Sciatic nerve (tissue), 2 donors: ENCODE results near the gene LEMD3. TPM values are rescaled to one million over a fixed set of nuclear protein-coding genes. Genes with fewer than 3 reads are reported as not detected.
"Not testable (repeated sequence)": the region's sequence is repeated elsewhere in the genome, so short reads cannot be mapped to it uniquely, and the experiment has no call there.

Experiments used
- ATAC-seq: fragments of 200-7000 bp; cut with Tn5 transposase; one replicate; pipeline ENCODE4 v1.9.1; 2020; ENCODE audit warnings: mild to moderate bottlenecking, moderate library complexity
- DNase-seq: peaks from one replicate; pipeline ENCODE4 v3.0.0-alpha.2; 2020; ENCODE audit warnings: low spot score
- intact Hi-C: fragments of 100-400 bp; cut with DNase I; formaldehyde crosslinking; loops from one replicate; pipeline ENCODE4 v1.14.2; 2022
- total RNA-seq: library from RNA; stranded (reverse); fragmentation: NEBNext Ultra II Directional; extraction: Animal tissue kit (Norgen Biotek cat#: 25700); gene quantifications from one replicate; pipeline ENCODE4 v1.2.1, GENCODE V29; 2021
- donor health status: DM: no; HTN: no; CAD: no.
- donor health status: DM: no; HTN: no; CAD: no.

The LEMD3 gene
- total RNA-seq, 1 donor from 2014 or later = 33.7 TPM

GRCh38 chr12:65269603-65270002, 100.2 kb downstream of the LEMD3 start:
- intact Hi-C loops = no loop called here
- DNase-seq = no peak
- no peak for ATAC-seq

DNA sequence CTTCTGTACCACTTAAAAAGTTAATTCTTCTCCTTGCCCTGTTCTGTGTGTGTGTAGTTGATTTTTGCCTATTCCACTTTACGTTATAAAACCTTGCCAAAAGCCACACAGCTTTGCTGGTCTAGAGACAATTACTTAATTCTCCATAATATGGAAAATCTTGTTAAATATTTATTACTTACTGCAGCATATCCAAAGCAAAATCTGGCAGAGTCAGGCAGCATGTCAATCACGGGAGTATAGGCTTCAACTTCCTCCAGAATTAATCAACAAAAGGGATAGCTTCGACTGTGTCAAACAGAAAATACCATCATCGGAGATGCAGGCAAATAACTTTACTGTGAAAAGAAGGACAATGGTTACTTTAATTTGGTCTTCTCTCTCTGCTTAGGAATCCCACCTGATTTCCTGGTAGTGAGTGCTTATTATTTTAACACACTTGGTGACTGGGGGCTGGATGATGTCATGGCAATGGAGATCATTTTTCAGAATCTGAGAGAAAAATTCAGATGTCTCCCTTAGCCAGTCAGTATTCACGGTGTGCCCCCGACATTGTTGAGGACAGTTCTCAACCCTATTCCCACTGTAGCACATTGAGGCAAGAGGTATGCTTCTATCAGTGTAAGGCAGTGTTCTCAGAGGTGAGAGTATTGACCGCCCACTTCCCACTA, 105.4 kb downstream of the LEMD3 start:
- no peak for DNase-seq
- ATAC-seq = no peak
- intact Hi-C loops = no loop called here

DNA sequence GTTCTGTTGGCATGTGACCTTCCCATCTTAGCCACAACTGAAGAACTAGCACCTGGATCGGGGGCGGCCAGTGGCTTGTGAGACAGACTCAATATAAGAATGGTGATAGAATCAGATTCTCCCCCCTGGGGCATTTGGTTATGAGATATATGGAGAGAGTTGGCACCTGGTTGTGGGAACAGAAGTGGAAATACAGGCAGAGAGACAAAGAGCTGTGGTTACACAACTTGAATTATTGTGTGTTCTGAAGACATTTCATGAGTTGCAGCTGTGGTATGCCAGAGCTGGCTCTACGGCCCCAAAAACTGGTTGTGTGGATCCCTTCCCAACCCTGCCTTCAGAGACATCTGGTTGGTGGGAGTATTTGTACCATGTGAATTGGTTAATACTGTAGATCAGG, 106.2 kb downstream of the LEMD3 start:
- ATAC-seq (no peak), DNase-seq (no peak)
- intact Hi-C loops = no loop called here

DNA sequence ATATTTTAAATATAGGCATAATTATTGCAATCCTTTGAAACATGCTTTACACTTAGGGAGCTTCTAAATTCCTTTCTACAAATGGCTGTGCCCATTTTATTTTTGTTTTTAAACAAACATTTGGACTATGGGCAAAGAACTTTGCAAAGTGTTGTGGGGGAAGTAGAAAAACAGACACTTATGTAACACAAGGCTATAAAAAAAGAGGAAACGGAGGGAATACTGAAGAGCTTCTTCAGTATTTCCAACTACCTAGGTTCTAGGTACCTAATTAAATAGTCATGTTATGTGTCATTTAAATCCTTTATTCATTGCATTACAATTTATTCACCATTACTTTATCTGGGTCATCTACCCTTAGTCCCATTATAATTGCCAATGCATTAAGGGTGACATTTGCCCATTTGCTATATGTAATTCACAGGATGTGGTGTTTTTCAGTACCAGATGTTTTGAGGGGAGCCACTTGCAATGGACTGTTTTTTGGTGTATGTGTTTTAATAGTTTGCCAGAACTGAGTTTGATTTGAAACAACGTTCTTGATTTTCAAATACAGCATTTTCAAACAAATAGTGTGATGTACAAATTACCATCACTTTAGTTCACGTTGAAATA, 107.6 kb downstream of the LEMD3 start:
- ATAC-seq (no peak), DNase-seq (no peak)
- intact Hi-C loops = no loop called here

GRCh38 chr12:65277994-65278575, 108.7 kb downstream of the LEMD3 start:
- no peak for DNase-seq
- ATAC-seq = no peak
- intact Hi-C loops = no loop called here

DNA sequence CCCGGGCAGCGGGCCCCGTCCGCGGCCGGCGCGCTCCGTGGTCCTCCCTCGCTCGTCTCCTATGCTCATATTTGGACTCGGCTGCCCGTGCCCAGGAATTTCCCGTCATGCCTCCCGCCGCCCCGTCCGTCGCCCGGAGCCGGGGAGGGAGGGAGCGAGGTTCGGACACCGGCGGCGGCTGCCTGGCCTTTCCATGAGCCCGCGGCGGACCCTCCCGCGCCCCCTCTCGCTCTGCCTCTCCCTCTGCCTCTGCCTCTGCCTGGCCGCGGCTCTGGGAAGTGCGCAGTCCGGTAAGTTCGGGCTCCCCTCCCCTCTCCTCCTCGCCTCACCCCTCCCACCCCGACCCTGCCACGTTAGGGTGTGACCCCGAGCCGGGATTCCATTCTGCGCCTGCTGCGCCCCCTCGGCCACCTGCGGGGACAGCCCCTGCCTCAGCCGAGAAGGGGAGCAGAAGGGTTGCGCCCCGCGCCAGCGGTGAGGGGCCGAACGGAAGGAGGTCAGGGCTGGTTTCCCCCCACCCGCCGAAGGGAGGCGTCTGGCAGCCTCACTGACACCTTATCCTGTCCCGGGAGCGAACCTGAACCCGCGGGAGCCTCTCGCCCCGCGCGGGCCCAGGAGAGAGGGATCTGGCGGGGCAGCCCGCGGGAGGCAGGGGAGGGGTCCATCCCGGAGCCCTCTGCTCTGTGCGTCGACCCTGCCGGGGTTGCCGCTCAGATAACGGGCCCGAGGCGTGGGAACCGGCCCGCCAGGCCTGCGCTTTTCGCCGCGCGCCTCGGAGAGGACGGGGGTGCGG, 109.4 kb downstream of the LEMD3 start, which contains the start of gene MSRB3:
TSS of gene MSRB3 (plus strand) at position 108 of the 793 bp plus-strand sequence. CDS start 29,897 bp downstream, outside the sequence.
- peak; percentile 97 for ATAC-seq
- DNase-seq = peak; percentile 85
- intact Hi-C loops = no loop called here

DNA sequence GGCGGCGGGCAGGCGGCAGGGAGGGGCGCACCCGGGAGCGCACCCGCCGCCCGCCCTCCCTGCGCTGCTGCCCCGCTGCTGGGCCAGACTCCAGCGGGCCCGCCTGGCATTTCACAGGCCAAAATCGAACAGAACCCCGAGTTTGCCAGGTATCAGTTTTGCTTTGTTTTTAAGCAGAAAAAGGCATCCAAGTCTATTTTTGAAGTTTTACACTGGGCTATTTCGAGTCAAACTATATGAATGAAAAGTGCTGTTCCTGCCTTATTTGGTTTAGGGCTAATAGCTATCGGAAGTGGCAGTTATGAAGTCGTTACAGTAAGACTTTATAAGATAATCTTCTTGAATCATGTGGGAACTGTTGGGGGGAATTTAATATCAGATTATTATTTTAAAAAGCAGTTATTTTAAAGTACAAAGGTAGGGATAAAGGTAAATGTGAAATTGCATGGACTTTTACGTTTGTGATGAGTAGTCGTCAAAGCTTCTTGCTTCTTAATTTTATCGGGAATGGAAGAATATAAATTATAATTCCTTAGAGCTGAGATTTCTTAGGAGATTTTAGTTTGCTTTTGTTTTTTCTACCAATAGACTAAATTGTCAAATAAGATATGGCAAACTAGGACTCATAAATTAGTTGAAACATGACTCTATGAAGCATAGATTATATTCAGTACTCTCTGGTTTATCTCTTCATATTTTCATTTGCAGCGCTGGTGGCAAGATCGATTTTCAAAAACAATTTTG, 110.2 kb downstream of the LEMD3 start:
- no peak for DNase-seq
- no peak for ATAC-seq
- intact Hi-C loops = no loop called here

DNA sequence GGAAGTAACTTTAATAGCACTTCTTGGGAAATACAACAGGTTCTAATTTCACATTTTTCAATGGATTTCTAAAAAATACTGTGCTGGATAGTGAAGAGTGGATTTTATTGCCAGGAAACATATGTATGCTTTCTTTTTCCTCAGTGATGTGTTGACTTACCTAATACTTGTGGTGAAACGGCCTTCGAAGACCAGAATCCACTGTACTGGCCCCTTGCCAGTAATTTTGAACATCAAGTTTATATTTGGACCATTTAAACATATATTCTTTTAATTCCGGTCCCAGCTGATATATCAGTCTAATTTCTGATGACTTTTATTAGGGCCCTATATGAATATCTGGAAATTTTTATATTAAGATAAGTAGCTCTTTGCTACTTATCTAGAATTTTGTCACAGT, 110.9 kb downstream of the LEMD3 start:
- ATAC-seq = no peak
- DNase-seq = no peak
- intact Hi-C loops = no loop called here

DNA sequence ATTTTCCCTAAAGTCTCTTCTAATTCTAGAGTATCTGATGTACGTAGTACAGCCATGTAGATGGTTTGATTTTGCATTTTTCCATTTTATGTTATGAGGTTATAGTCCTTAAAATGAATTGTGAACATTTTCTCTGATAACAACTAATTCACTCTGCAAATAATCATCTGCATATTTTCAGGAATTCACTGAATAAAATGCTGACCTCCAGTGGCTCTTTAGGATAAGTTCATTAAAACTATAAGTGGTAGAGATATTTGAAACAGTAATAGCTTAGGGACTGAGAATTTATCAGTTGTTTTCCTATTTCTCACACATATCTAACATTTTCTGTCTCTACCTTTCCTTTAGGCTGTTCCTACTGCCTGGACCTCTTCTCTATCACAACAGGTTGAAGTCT, 113.5 kb downstream of the LEMD3 start:
- intact Hi-C loops = no loop called here
- ATAC-seq (no peak), DNase-seq (no peak)

DNA sequence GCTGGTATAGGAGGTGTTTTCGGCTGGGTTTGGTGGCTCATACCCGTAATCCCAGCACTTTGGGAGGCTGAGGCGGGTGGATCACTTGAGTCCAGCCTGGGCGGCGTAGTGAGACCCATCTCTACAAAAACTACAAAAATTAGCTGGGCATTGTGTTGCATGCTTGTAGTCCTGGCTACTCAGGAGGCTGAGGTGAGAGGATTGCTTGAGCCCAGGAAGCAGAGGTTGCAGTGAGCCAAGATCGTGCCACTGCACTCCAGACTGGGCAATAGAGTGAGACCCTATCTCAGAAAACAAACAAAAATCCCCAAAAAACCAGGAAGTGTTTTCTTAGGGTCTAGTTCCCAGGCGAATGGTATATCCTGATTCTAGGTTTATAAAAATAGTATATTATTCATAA, 116.1 kb downstream of the LEMD3 start:
- DNase-seq, intact Hi-C loops, ATAC-seq: not testable (repeated sequence)

DNA sequence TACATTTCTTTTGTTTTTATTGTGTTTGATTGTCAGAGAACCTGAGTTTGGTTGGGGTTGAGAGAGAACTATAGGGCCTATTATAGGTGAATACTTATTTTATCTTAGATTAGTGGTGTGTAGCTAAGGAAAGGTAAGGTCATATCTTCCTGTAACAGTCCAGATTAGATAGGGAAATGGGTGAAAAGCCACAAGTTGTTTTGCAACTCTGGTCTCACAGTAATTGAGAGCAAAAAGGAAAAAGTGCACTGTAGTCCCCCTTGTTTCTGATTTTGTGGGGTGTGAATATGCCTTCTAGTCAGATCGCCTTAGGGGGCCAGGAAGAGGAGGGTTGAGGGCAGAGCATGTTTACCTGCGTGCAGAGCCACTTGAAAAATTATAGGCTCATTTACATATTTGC, 118.0 kb downstream of the LEMD3 start:
- intact Hi-C loops = no loop called here
- no peak for DNase-seq
- ATAC-seq = no peak

GRCh38 chr12:65292241-65292640, 122.9 kb downstream of the LEMD3 start:
- no peak for ATAC-seq
- intact Hi-C loops = no loop called here
- DNase-seq = no peak

- intact Hi-C loops = no loop called here
- DNase-seq = no peak
- no peak for ATAC-seq
Observed at GRCh38 chr12:65293735-65294134, 124.4 kb downstream of the LEMD3 start.

DNA sequence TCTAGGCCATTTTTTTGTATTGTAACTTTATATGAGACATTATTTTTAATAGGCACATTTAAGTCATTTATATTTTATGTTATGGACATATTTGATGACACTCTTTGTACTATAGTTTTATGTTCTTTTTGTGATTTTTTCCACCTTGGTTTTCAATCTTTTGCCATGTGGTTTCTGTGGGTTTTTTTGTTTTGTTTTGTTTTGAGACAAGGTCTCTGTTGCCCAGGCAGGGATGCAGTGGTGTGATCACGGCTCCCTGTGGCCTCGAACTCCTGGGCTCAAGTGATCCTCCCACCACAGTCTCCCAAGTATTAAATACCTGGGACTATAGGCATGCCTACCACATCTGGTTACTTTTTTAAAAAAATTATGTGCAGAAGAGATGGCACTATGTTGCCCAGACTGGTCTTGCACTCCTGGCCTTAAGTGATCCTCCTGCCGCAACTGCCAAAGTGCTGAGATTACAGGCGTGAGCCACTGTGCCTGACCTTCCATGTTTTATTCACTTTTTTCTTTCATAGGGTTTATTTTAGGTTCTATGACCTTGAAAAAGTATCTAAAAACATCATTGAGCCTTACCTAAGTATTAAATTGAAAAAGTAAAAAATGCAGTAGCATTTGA, 125.4 kb downstream of the LEMD3 start:
- ATAC-seq (no peak), DNase-seq (no peak)
- intact Hi-C loops = no loop called here

DNA sequence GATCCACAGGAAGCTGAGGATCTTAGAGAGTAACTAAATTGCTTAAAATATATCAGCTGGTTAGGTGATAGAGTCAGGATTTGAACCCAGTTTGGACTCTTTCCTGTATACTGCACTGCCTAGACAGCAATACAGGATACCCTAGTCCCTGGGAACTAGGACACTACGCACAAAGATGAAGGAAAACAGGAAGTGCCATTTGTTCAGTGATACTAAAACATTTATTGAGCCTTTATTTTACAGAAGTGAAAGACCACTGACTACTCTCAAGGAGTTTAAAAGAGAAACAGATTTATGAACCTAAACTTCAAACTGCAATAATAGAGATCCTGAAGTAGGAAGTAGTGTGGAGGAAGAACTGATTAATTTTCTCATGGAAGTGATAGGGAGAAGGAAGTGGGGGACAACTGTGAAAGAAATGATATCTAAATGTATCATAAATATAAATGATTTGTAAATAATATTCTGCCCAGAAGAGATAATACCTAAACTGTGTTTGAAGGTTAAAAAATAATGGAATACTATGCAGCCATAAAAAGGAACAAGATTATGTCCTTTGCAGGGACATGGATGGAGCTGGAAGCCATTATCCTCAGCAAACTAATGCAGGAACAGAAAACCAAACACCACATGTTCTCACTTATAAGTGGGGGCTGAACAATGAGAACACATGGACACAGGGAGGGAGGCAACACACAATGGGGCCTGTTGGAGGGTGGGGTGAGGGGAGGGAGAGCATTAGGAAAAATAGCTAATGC, 127.3 kb downstream of the LEMD3 start:
- DNase-seq = no peak
- ATAC-seq = no peak
- intact Hi-C loops = no loop called here
